GM19463 (cell line): ENCODE results near the gene PPP1R10.

Experiments
- ATAC-seq: cut with Tn5 transposase; IDR thresholded peaks from one replicate; pipeline ENCODE4 v1.9.1; 2021; ENCODE audit warnings: mild to moderate bottlenecking, moderate library complexity; ENCODE audit not compliant: unreplicated experiment

The PPP1R10 gene

GRCh38 chr6:30625511-30625910 is 8.5 kb upstream of the PPP1R10 start:
- ATAC-seq: no peak

GRCh38 chr6:30619561-30619960 is 2.5 kb upstream of the PPP1R10 start:
- no peak for ATAC-seq

- no peak for ATAC-seq
These were observed 1.3 kb upstream of the PPP1R10 start for GRCh38 chr6:30618270-30618797.

- ATAC-seq: peak; percentile 74
These were observed 674 bp upstream of the PPP1R10 start, which contains the start of gene MRPS18B for GRCh38 chr6:30617565-30618269. Gene MRPS18B (plus strand): TSS chr6:30617840. CDS start chr6:30617866, 26 bp downstream.

- no peak for ATAC-seq
These were observed 859 bp downstream of the PPP1R10 start for GRCh38 chr6:30615958-30616810.

- no peak for ATAC-seq
These were observed 1.7 kb downstream of the PPP1R10 start for GRCh38 chr6:30615219-30615957.

GRCh38 chr6:30614843-30615218 is 2.2 kb downstream of the PPP1R10 start:
- ATAC-seq: peak; percentile 38

GRCh38 chr6:30614044-30614842 is 2.8 kb downstream of the PPP1R10 start:
- ATAC-seq: no peak

- no peak for ATAC-seq
These were observed 3.6 kb downstream of the PPP1R10 start for GRCh38 chr6:30613251-30614043.

GRCh38 chr6:30612687-30613248 is 4.3 kb downstream of the PPP1R10 start:
- no peak for ATAC-seq

GRCh38 chr6:30612213-30612612 is 4.8 kb downstream of the PPP1R10 start:
- ATAC-seq: no peak

GRCh38 chr6:30611856-30612194 is 5.2 kb downstream of the PPP1R10 start:
- no peak for ATAC-seq

- no peak for ATAC-seq
These were observed 5.7 kb downstream of the PPP1R10 start for GRCh38 chr6:30611150-30611855.

GRCh38 chr6:30610065-30610464 is 7.0 kb downstream of the PPP1R10 start:
- no peak for ATAC-seq

GRCh38 chr6:30603961-30604360 is 13.1 kb downstream of the PPP1R10 start:
- no peak for ATAC-seq

GRCh38 chr6:30601815-30602641 is 15.0 kb downstream of the PPP1R10 start:
- ATAC-seq: no peak

GRCh38 chr6:30601436-30601814 is 15.6 kb downstream of the PPP1R10 start:
- ATAC-seq: no peak

GRCh38 chr6:30600451-30600961 is 16.5 kb downstream of the PPP1R10 start:
- no peak for ATAC-seq
